MG63 (cell line): ENCODE data around the gene RASL12. TPM values are rescaled to one million over a fixed set of nuclear protein-coding genes. Genes with fewer than 3 reads are reported as not detected.
A peak's percentile ranks its signal among the peaks of the same experiment; 100 is the strongest.
"Not testable (repeated sequence)": the region's sequence is repeated elsewhere in the genome, so short reads cannot be mapped to it uniquely, and the experiment has no call there.

Experiments used
- DNase-seq: peaks from one replicate; pipeline ENCODE4 v3.0.0-alpha.2; 2020
- H3K27me3 ChIP-seq: fragments of 250-450 bp; sonication (Bioruptor Pico); 2 replicates; pipeline ENCODE4 v1.5.1; 2020; ENCODE audit warnings: mild to moderate bottlenecking, moderate library complexity
- H3K36me3 ChIP-seq: fragments of 250-450 bp; sonication (Bioruptor Pico); 2 replicates; pipeline ENCODE4 v1.5.1; 2020; ENCODE audit warnings: mild to moderate bottlenecking, moderate library complexity
- H3K4me3 ChIP-seq: fragments of 250-450 bp; sonication (Bioruptor Pico); 2 replicates; pipeline ENCODE4 v1.5.1; 2020; ENCODE audit warnings: mild to moderate bottlenecking, moderate library complexity
- H3K9me3 ChIP-seq: fragments of 250-450 bp; sonication (Bioruptor Pico); 2 replicates; pipeline ENCODE4 v1.5.1; 2020; ENCODE audit warnings: mild to moderate bottlenecking, moderate library complexity
- total RNA-seq: library from RNA; depleted of rRNA; stranded (reverse); fragments of >200 nt; shearing (Covaris generic); gene quantifications from 2 replicates; pipeline ENCODE4 v1.2.3, GENCODE V29; 2014; ENCODE audit warnings: low replicate concordance; rRNA removed

RASL12 gene
- total RNA-seq, 1 experiment from 2014 or later: 4.7 TPM

GRCh38 chr15:65028921-65029735 lies 38.7 kb downstream of the RASL12 start, which contains the start of gene MTFMT:
Gene MTFMT, minus strand, starts transcription at chr15:65029639. Its CDS starts 26 bp downstream, at chr15:65029613.
- peak; percentile 88 for DNase-seq

GRCh38 chr15:65028338-65028737 lies 39.5 kb downstream of the RASL12 start:
- no peak for DNase-seq
- no peaks in the 10 kb centered on the region for H3K27me3 ChIP-seq

More at GRCh38 chr15:65028921-65029735, 38.7 kb downstream of the RASL12 start, which contains the start of gene MTFMT:
- H3K9me3 ChIP-seq: no peaks in the 10 kb centered on the region
- H3K27me3 ChIP-seq: no peaks in the 10 kb centered on the region
- peak within 1 kb of the TSS; percentile 62 for H3K4me3 ChIP-seq
- peaks cover 22% of the 10 kb centered on the region for H3K36me3 ChIP-seq

DNA sequence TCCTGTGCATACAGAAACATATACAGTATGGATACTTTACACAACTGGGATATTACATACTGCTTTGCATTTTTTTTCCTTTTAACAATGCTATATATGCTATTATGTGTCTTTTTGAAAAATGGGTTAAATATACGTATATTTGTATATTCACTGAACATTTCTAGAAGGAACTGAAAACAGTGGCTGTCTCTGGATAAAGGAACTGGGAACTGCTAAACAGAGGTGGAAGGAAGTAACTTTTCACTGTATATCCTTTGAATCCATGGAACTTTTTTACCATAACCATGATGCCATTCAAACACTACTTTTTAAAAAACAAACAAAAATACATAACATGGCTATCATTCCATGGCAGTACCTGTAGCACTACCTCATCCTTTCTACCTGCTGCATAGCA lies 40.2 kb downstream of the RASL12 start:
- H3K9me3 ChIP-seq: no peaks in the 10 kb centered on the region
- no peak overlapping the region for H3K4me3 ChIP-seq
- H3K27me3 ChIP-seq: no peaks in the 10 kb centered on the region
- H3K36me3 ChIP-seq: peaks cover 26% of the 10 kb centered on the region
- no peak for DNase-seq

More at GRCh38 chr15:65028338-65028737, 39.5 kb downstream of the RASL12 start:
- H3K36me3 ChIP-seq: peaks cover 26% of the 10 kb centered on the region
- H3K4me3 ChIP-seq: peak overlapping the region; percentile 62
- H3K9me3 ChIP-seq: no peaks in the 10 kb centered on the region

- H3K9me3 ChIP-seq: no peaks in the 10 kb centered on the region
- H3K4me3 ChIP-seq: no peak overlapping the region
- no peaks in the 10 kb centered on the region for H3K27me3 ChIP-seq
- DNase-seq: no peak
- H3K36me3 ChIP-seq: peaks cover 26% of the 10 kb centered on the region
Observed at GRCh38 chr15:65026756-65027155, 41.0 kb downstream of the RASL12 start.

- DNase-seq: no peak
- H3K27me3 ChIP-seq: no peaks in the 10 kb centered on the region
- H3K9me3 ChIP-seq: no peaks in the 10 kb centered on the region
- peaks cover 43% of the 10 kb centered on the region for H3K36me3 ChIP-seq
- H3K4me3 ChIP-seq: no peak overlapping the region
Observed at GRCh38 chr15:65021488-65021887, 46.3 kb downstream of the RASL12 start.

DNA sequence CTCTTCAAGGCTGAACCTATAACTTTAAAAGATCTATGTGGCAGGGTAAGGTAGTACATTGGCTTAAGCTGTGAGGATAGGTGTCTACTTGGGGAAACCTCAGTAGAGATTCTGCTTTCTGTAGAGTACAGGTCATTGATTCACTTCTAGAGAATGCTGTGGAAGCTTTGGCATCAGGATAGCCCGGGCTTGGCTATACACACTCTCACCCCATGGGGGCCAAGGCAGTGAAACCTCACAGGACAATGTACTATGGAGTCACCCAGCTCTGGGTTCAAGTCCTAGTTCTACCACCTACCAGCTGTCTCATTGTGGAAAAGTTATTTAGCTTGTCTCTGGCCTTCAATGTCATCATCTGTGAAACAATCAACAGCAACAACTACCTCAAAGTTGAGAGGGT lies 47.4 kb downstream of the RASL12 start:
- H3K9me3 ChIP-seq: no peaks in the 10 kb centered on the region
- H3K27me3 ChIP-seq: no peaks in the 10 kb centered on the region
- H3K4me3 ChIP-seq: no peak overlapping the region
- DNase-seq: no peak
- H3K36me3 ChIP-seq: peaks cover 42% of the 10 kb centered on the region

- not testable (repeated sequence) for H3K4me3 ChIP-seq, H3K9me3 ChIP-seq, DNase-seq, H3K27me3 ChIP-seq
- peaks cover 47% of the 10 kb centered on the region for H3K36me3 ChIP-seq
Observed at GRCh38 chr15:65011198-65011597, 56.6 kb downstream of the RASL12 start.

- H3K9me3 ChIP-seq: no peaks in the 10 kb centered on the region
- H3K36me3 ChIP-seq: peaks cover 25% of the 10 kb centered on the region
- no peak overlapping the region for H3K4me3 ChIP-seq
- no peaks in the 10 kb centered on the region for H3K27me3 ChIP-seq
- no peak for DNase-seq
Observed at GRCh38 chr15:65008983-65009382, 58.8 kb downstream of the RASL12 start.

DNA sequence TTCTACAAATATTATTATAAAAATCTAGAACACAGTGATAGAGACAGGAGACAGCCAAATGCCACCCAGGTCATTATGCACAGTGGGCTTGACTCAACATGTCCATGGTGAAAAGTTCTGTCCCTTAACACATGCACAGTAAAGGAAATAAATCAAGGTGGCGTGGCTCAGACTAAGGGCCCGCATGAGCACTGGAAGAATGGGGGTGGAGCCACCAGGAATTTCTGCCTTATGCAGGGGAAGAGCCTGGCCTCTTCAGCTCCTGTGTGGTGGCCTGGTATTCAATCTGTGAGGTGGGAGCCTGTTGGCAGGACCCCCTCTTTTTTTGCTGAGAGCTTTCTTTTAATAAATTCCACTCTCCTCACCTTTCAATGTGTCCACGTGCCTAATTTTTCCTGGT lies 60.9 kb downstream of the RASL12 start:
- Histone ChIP-seq H3K27me3 (no peaks in the 10 kb centered on the region), H3K4me3 (no peak overlapping the region), H3K9me3 (no peaks in the 10 kb centered on the region), H3K36me3 (peaks cover 16% of the 10 kb centered on the region)
- DNase-seq: no peak

DNA sequence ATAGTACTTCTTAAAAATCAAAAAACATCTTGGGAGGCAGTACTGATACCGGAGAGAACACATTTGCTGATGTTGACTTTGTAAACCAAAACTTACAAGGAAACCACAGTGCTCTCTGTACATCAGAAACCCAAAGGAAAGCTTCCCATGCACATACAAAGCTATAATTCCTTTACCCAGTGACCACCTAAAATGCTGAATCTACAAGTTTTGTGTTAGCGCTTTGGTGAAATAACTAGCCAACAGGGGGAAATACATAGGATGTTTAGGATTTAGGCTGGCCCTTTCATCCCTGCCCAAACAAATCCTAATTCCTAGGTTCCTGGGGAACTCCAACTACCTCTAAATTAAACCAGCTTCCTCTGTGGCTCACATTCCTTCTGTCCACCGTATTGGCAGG lies 62.8 kb downstream of the RASL12 start:
- no peak for DNase-seq
- H3K36me3 ChIP-seq: peaks cover 11% of the 10 kb centered on the region
- H3K9me3 ChIP-seq: no peaks in the 10 kb centered on the region
- H3K27me3 ChIP-seq: no peaks in the 10 kb centered on the region
- H3K4me3 ChIP-seq: no peak overlapping the region

Other genes starting within 250 kb of the RASL12 start
- 8.1 and 8.5 TPM in 2 replicates for gene PIF1, start 242.3 kb downstream of the RASL12 start, total RNA-seq
- 10.9 and 25.0 TPM in 2 replicates for gene PLEKHO2, start 226.1 kb downstream of the RASL12 start, total RNA-seq
- gene ANKDD1A, start 156.1 kb downstream of the RASL12 start, total RNA-seq: 3.3 and 4.7 TPM in 2 replicates
- 116 and 137 TPM in 2 replicates for gene SPG21, start 78.1 kb downstream of the RASL12 start, total RNA-seq
- gene MTFMT, start 38.4 kb downstream of the RASL12 start, total RNA-seq: 17.8 and 21.5 TPM in 2 replicates
- not detected in 2 replicates for gene SLC51B, start 22.6 kb downstream of the RASL12 start, total RNA-seq
- gene KBTBD13, start 8.8 kb upstream of the RASL12 start, total RNA-seq: not detected in 2 replicates
- gene UBAP1L, start 47.2 kb upstream of the RASL12 start, total RNA-seq: 0.43 and 1.0 TPM in 2 replicates
- 32.6 and 43.7 TPM in 2 replicates for gene PDCD7, start 65.8 kb upstream of the RASL12 start, total RNA-seq
- 46.4 and 60.5 TPM in 2 replicates for gene CLPX, start 117.4 kb upstream of the RASL12 start, total RNA-seq
- not detected in 2 replicates for gene CILP, start 143.5 kb upstream of the RASL12 start, total RNA-seq
- gene PARP16, start 218.9 kb upstream of the RASL12 start, total RNA-seq: 6.3 and 10.2 TPM in 2 replicates
- gene RNU5A-1, start 228.1 kb upstream of the RASL12 start, total RNA-seq: not detected in 2 replicates
- not detected in 2 replicates for gene RNU5B-1, start 236.7 kb upstream of the RASL12 start, total RNA-seq